ENCODE measurements around the gene DHX40.
A peak's percentile ranks its signal among the peaks of the same experiment; 100 is the strongest.
"Not testable (repeated sequence)": the region's sequence is repeated elsewhere in the genome, so short reads cannot be mapped to it uniquely, and the experiment has no call there.

DHX40 gene

DNA sequence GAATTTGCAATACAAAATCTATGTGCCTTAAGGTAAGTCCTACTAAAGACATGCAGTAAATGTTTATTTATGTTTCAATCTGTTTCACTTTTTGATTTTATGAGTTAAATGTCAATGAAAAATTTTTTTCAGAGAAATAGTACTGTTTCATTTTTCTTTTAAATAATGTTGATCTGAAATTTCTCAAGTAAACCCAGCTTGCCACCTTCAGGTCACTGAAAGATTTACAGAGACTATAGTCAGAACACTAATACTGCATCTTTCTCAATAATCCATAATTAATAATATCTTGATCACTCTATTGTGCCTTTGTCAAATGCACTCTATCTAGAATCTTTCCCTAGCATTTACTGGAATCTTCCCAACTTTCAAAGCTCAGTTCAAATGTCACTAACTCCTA, 6.5 kb upstream of the DHX40 start:
- DNase-seq (ENCODE audit: low read depth) = no peak

DNA sequence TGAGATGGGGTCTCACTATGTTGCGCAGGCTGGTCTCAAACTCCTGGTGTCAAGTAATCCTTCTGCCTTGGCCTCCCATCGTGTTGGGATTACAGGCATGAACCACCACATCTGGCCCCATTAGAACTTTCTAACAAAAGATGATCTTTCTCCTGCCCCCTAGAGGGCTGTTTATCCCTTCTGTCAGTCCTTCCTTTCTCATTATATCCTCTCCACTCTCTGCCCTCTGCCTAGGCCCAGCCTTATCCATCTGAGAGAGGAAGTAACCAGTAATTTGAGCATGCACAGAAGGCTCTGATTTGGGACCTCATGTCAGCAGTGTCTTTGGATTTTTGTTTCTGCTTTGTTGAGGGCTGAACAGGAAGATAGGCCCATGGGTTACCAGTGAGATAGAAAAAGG, 4.4 kb upstream of the DHX40 start:
- DNase-seq (ENCODE audit: low read depth) = no peak

- peak; percentile 8 for DNase-seq (ENCODE audit: low read depth)
Measured at GRCh38 chr17:59565959-59566324, 532 bp downstream of the DHX40 start.

DNA sequence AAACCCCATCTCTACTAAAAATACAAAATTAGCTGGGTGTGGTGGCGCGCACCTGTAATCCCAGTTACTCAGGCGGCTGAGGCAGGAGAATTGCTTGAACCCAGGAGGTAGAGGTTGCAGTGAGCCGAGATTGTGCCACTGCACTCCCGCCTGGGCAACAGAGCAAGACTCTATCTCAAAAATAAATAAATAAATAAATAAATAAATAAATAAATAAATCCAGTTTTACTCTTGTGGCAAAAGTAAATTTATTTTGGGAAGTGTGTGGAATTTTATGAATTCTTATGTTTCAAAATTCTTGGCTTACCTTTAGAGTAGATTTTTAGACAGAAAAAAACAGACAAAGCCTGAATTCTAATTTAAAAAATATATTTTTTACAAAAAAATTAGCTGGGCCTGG, 3.7 kb downstream of the DHX40 start:
- DNase-seq (ENCODE audit: low read depth) = not testable (repeated sequence)

DNA sequence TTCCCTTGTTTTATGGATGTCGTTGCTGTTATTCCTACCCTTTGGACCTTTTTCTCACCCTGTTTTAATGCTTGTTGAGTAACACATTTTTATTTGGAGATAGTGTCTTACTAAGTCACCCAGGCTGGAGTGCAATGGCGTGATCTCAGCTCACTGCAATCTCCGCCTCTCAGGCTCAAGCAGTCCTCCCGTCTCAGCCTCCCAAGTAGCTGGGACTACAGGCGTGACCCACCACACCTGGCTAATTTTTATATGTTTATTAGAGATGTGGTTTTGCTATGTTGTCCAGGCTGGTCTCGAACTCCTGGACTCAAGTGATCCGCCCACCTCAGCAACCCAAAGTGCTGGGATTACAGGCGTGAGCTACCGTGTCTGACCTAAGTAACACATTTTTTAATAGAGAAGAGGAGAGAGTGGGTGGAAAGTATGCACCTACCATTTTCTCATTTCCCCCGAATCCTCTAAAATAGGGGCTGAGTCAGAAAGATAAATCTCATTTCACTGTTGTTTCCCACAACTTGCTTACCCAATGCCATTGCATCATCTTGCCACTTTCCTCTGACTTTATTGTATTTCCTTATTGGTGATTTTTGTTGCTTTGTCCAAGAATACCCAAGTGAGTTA, 7.0 kb downstream of the DHX40 start:
- no peak for DNase-seq (ENCODE audit: low read depth)

DNA sequence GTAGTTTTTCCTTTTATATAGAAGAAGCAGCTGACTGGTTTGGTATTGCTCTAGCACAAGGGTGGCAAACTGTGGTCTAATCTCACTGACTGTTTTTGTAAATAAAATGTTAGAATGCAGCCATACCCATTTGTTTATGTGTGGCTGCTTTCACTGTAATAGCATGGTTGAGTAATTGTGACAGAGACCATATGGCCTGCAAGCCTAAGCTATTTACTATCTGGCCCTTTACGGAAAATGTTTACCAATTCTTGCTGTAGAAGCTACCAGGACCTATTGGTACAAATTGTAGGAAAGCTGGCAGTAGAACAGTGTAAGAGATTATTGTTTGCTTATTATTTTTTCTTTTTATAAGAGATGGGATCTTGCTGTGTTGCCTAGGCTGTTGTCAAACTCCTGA, 18.8 kb downstream of the DHX40 start:
- not testable (repeated sequence) for DNase-seq (ENCODE audit: low read depth)

GRCh38 chr17:59600169-59600568, 34.8 kb downstream of the DHX40 start:
- DNase-seq (ENCODE audit: low read depth) = no peak

DNA sequence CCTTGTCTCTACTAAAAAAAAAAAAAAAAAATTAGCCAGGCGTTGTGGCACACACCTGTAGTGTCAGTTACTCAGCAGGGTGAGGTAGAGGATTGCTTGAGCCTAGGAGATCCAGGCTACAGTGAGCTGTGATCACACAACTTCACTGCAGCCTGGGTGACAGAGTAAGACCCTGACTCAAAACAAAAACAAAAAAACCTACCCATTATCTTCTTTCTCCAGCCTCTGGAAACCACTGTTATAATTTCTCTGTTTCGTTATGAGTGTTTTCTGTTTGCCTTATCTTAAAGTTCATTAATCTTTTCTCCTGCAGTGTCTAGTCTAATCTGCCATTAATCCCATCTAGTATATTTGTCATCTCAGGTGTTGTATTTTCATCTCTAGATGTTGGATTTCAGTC, 35.7 kb downstream of the DHX40 start:
- DNase-seq (ENCODE audit: low read depth) = no peak

GRCh38 chr17:59607061-59607460, 41.7 kb downstream of the DHX40 start:
- no peak for DNase-seq (ENCODE audit: low read depth)

DNA sequence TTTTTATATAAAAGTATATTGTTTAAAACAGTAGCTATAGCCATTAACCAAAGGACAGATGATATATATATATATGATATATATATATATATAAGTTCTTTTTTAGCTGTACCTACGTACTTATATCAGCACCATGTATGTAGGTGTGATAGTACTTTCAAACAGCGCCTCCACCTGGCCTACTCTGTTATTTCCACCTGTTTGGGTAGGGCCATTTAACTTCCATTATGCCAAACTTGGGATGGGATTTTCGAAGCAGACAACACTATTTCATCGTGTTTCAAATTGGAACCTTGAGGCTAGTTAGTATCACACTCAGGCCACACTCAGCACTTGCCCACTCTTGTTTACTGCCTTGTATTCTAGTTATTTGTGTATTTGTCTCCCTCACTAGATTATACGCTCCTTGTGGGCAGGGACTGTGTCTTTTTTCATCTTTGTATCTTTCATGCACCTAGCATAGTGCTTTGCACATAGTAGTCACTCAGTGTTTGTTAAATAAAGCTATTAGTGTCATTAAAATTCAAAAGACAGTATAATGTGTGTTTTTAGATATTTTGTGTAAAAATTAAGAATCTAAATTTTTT, 42.5 kb downstream of the DHX40 start:
- no peak for DNase-seq (ENCODE audit: low read depth)

DNA sequence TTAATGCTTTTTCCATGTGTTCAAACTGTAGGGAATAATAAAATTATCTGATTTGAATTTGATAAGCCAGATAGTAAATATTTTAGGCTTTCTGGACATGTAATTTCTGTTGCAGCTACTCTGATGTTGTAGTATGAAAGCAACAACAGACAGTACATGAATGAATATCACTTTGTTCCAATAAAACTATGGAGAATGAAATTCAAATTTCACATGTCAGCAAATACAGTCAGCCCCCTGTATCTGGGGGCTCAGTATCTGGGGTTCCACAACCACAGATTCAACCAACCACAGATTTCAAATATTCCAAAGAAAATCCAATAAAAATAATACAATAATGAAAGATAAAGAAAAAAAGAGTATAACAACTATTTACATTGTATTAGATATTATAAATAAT, 46.1 kb downstream of the DHX40 start:
- no peak for DNase-seq (ENCODE audit: low read depth)

- no peak for DNase-seq (ENCODE audit: low read depth)
Measured at GRCh38 chr17:59616253-59616920, 51.0 kb downstream of the DHX40 start.

- no peak for DNase-seq (ENCODE audit: low read depth)
Measured at GRCh38 chr17:59617156-59617732, 51.8 kb downstream of the DHX40 start.

- no peak for DNase-seq (ENCODE audit: low read depth)
Measured at GRCh38 chr17:59619035-59619297, 53.6 kb downstream of the DHX40 start.

- peak; percentile 85 for DNase-seq (ENCODE audit: low read depth)
Measured at GRCh38 chr17:59619298-59620063, 54.1 kb downstream of the DHX40 start, which contains the start of gene CLTC. TSS of gene CLTC (plus strand) at chr17:59619895. CDS start at chr17:59620132, 237 bp downstream.

- DNase-seq (ENCODE audit: low read depth) = no peak
Measured at GRCh38 chr17:59620064-59620359, 54.6 kb downstream of the DHX40 start.

- DNase-seq (ENCODE audit: low read depth) = no peak
Measured at GRCh38 chr17:59620518-59621259, 55.3 kb downstream of the DHX40 start.

- DNase-seq (ENCODE audit: low read depth) = no peak
Measured at GRCh38 chr17:59621771-59622170, 56.4 kb downstream of the DHX40 start.

DNA sequence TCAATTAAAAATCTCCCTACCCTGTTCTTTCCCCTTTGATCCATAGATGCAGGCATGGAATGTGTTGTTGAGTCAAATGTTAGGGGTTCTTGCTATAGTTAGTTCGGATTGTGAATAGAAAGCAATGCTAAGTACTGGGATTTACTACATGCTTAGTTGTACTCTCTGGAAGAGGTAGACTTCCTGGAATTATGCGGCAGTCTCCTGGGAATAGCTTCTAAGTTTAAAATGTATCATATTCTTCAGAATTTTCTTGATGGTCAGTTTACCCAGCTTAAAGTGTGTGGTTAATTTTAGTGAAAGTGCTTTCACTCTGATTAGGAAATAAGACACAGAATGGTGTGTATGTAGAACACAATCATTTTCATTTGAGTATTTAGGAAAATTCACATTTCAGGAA, 57.7 kb downstream of the DHX40 start:
- no peak for DNase-seq (ENCODE audit: low read depth)

DNA sequence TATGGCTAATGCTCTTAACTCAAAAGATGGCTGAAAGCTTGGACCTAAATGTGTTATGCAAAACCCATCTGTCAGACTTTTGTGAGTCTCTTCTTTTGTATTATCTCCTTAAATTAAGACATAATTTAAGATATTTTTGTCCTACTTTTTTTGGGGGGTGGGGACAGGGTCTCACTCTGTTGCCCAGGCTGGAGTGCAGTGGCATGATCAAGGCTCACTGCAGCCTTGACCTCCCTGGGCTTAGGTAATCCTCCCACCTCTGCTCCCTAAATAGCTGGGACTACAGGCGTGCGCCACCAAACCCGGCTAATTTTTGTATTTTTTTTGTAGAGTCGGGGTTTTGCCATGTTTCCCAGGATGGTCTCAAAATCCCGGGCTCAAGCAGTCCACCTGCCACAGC, 61.3 kb downstream of the DHX40 start:
- DNase-seq (ENCODE audit: low read depth) = no peak

DNA sequence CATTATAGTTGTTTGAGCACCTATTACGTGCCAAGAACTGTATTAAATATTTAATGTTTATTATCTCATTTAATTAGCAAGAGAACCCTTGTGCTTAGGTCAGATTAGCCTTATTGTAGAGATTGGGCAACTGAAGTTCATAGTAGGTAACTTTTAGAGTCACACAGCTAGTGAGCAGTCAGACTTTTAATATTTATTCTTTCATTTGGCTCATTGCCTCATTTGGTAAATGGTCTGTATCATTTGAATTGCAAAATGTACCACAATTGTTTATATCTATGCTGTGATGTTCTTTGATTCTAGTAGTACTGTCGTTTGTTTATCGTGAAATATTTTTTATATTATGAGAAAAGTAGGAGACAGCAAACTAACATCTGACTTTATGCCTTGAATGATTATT, 61.9 kb downstream of the DHX40 start:
- DNase-seq (ENCODE audit: low read depth) = no peak

DNA sequence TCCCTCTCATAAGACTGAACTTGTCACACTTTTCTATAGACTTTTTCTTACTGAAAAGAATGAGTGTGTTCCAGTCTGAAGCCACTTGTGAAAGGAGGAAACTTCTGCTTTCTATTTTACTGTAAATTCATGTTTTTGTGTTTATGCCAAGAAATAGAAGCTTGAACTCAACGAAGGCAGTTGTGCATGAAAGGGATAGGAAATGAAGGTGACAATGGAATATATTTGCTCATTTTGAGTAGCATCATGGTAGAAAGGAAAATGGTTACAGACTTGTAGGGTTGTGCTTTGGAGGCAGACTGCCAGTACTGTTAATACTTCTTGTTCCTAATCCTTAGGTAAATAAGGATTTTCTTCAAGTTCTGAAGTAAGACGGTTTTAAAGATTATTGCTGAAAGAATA, 62.4 kb downstream of the DHX40 start:
- no peak for DNase-seq (ENCODE audit: low read depth)
